GM19372 (cell line): Measurements from ENCODE around the gene LAMTOR2.
"Not testable (repeated sequence)": the region's sequence is repeated elsewhere in the genome, so short reads cannot be mapped to it uniquely, and the experiment has no call there.

Source experiments
- ATAC-seq: cut with Tn5 transposase; IDR thresholded peaks from one replicate; pipeline ENCODE4 v1.9.1; 2021; ENCODE audit warnings: mild to moderate bottlenecking, low read depth, moderate library complexity; ENCODE audit not compliant: unreplicated experiment

LAMTOR2 gene

GRCh38 chr1:156051011-156051725 lies 3.4 kb upstream of the LAMTOR2 start:
- no peak for ATAC-seq

GRCh38 chr1:156052862-156053767 lies 1.5 kb upstream of the LAMTOR2 start:
- no peak for ATAC-seq

- ATAC-seq, result peak; percentile 52
Observed at GRCh38 chr1:156053768-156054499, 648 bp upstream of the LAMTOR2 start, which contains the start of gene UBQLN4. Gene UBQLN4 (minus strand): TSS chr1:156053798. CDS start chr1:156053701, 97 bp downstream.

GRCh38 chr1:156055281-156056048 lies 883 bp downstream of the LAMTOR2 start:
- ATAC-seq, result no peak

- no peak for ATAC-seq
Observed at GRCh38 chr1:156056326-156056849, 1.8 kb downstream of the LAMTOR2 start.

- no peak for ATAC-seq
Observed at GRCh38 chr1:156060937-156061636, 6.5 kb downstream of the LAMTOR2 start, which contains the start of gene RAB25. Gene RAB25 (plus strand): TSS chr1:156061160. CDS start chr1:156061401, 241 bp downstream.

- no peak for ATAC-seq
Observed at GRCh38 chr1:156062189-156062588, 7.6 kb downstream of the LAMTOR2 start.

GRCh38 chr1:156063997-156064285 lies 9.4 kb downstream of the LAMTOR2 start:
- ATAC-seq, result no peak

DNA sequence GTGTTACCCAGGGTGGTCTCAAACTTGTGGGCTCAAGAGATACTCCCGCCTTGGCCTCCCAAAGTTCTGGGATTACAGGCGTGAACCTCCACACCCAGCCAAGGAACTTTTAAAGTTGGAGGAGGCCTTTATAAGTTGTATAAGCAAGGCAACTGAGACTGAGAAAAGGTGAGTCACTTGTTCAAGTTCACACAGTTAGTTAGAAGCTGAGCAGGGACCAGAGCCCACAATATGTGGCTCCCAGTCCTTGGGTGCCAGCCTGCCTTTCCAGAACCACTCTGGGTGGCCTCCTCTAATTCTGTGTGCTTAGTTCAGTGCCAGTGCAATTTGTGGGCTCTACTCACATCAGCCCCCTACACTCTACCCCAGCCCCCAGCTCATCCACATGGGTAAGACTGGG lies 10.0 kb downstream of the LAMTOR2 start:
- no peak for ATAC-seq

DNA sequence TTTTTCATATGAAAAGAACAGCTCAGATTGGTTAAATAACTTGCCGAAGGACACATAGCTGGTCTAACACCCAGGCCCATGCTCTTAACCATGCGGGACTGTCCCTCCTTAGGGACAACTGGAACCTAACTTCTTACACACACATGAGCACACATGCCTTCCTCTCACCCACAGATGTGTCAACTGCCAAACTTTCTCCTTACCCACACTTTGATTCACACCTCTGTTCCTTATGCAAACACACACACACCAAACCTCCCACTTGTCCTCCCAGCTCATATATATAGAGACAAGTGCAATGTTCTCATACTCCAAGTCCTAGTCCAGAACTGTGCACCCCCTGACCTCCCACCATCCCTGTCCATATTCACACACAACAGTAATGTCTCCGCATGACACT lies 10.6 kb downstream of the LAMTOR2 start:
- ATAC-seq, result no peak

DNA sequence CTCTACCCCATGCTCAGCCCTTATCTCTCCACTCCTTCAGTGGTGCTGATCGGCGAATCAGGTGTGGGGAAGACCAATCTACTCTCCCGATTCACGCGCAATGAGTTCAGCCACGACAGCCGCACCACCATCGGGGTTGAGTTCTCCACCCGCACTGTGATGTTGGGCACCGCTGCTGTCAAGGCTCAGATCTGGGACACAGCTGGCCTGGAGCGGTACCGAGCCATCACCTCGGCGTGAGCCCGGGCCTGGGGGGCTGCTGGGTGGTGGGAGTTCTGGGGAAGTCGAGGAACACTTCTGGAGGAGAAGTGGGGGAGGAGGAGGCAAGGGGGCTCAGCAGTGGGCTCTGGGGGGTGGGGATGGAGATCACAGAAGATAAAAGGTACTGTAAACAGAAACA lies 11.3 kb downstream of the LAMTOR2 start:
- ATAC-seq, result no peak

GRCh38 chr1:156067262-156067661 lies 12.7 kb downstream of the LAMTOR2 start:
- no peak for ATAC-seq

DNA sequence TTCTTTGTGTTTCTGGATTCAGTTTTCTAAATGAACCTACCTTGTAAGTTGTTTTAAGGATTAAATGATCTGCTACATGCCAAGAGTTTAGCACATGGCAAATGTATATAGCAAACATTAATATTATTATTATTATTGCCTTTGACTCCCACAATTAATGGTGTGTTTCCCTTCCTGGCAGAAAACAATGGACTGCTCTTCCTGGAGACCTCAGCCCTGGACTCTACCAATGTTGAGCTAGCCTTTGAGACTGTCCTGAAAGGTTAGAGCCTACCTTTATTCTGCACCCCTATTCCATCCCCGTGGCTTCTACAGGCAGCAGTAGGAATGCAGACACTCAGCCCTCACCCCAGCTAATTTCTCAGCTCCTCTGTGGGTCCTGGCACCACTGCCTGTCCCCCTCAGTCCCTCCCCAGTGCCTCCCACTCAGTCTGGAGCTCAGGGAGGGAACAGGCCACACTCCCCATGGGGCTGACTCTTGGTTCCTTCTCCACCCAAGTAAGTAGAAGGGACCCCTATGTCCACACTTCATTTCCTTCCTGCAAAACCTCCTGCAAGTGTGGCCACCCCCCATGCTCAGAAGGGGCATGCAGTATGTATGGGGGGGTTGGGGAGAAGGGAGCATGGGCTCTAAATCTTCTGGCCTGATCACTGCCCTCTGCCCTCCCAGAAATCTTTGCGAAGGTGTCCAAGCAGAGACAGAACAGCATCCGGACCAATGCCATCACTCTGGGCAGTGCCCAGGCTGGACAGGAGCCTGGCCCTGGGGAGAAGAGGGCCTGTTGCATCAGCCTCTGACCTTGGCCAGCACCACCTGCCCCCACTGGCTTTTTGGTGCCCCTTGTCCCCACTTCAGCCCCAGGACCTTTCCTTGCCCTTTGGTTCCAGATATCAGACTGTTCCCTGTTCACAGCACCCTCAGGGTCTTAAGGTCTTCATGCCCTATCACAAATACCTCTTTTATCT lies 15.2 kb downstream of the LAMTOR2 start:
- no peak for ATAC-seq

DNA sequence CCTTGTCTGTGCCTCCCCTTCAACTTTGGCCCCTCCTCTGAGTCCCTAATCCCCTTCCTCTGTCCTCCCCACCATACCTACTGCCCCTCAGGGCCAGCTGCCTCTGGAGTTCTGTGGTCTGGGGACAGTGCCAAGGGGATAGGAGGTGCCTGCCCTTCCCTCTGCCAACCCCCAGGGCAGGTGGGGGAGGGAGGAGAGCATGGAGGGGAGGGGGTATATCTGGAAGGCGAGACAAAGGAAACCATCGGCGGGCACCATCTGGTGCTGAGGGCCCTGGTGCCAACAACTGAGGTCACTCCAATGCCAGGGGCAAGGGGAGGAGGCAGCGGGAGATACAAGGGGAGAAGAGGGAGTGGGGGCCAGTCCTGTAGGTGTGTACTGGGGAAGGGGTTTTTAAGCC lies 16.0 kb downstream of the LAMTOR2 start:
- no peak for ATAC-seq

- ATAC-seq, result not testable (repeated sequence)
Observed at GRCh38 chr1:156071332-156071816, 16.8 kb downstream of the LAMTOR2 start.

GRCh38 chr1:156072251-156072650 lies 17.7 kb downstream of the LAMTOR2 start:
- no peak for ATAC-seq

- ATAC-seq, result no peak
Observed at GRCh38 chr1:156073110-156073687, 18.6 kb downstream of the LAMTOR2 start.

- ATAC-seq, result no peak
Observed at GRCh38 chr1:156073740-156074139, 19.2 kb downstream of the LAMTOR2 start.
